AG04450 (cell line): ENCODE measurements around the gene PBXIP1. TPM values are rescaled to one million over a fixed set of nuclear protein-coding genes. Genes with fewer than 3 reads are reported as not detected.

Experiments used
- CTCF ChIA-PET: fragments of 300-600, 350-600 bp; formaldehyde crosslinking; extraction: SDS; loops from one replicate; lab custom pipeline; 2022; ENCODE audit warnings: antibody characterized with exemption, inconsistent platforms; lab: Charles Lee
- POLR2A ChIA-PET: fragments of 350-600 bp; formaldehyde crosslinking; extraction: SDS; loops from one replicate; lab custom pipeline; 2021; ENCODE audit warnings: antibody characterized with exemption, inconsistent platforms; lab: Yijun Ruan, JAX
- DNase-seq: peaks from one replicate; pipeline ENCODE4 v3.0.0-alpha.2; 2011; ENCODE audit warnings: low read depth, low spot score
- H3K27ac ChIP-seq: one replicate; pipeline ENCODE4 v1.5.1; 2012; ENCODE audit warnings: low read depth, low read length, control low read depth
- H3K27me3 ChIP-seq: one replicate; pipeline ENCODE4 v1.6.0; 2012; ENCODE audit warnings: low read length; ENCODE audit not compliant: control insufficient read depth, insufficient read depth
- H3K4me3 ChIP-seq: 2 replicates; pipeline ENCODE4 v1.5.1; 2011; ENCODE audit warnings: mild to moderate bottlenecking, low read depth, low read length, control low read depth
- H3K9me3 ChIP-seq: 2 replicates; pipeline ENCODE4 v1.5.1; 2012; ENCODE audit warnings: low read length; ENCODE audit not compliant: control insufficient read depth, insufficient read depth
- polyA plus RNA-seq: library from polyadenylated mRNA; depleted of rRNA; stranded (reverse); fragments of >200 nt; gene quantifications from 2 replicates; pipeline ENCODE4 v1.2.3, GENCODE V29; 2011
- TF ChIP-seq, protein P1 (sequence below): IDR thresholded peaks from 2 replicates; pipeline ENCODE4 v1.5.1; 2011; ENCODE audit warnings: low read depth, low read length, control low read depth, inconsistent platforms

PBXIP1 gene
- polyA plus RNA-seq, 1 experiment, result 72.2 TPM

DNA sequence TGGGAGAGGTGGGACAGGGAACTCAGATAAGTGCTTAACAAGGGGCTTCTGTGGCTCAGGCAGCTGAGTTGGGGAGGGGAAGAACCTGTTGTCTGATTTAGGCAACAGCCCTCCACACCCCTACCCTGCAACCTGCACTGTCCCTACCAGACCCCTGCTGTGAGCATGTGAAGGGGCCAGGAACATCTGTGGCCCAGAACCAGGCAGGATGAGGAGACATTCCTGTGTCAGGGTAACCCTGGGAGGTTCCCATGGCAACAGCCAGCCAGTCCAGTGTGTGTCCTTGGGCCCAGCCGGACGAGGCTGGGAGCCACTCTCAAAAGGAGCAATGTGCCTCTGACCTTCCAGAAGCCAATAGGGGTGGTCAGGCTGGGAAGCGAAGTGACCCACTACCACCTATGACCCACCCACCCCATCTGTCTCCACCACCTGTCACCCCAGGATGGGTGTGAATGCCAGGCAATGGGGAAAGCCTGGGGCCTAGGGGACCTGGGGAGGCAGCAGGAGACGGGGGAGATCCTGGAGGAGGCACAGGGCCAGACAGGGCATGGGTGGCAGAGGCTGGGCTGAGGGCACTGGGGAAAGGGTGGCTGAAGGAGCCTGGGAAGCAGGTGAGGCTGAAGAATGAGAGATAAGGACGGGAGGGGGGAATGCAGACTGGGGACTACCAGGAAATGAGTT is 14.4 kb downstream of the PBXIP1 start:
- POLR2A ChIA-PET, result interaction anchor here (0.6 to 1.1 kb wide), 3 partner anchors 29 to 317 kb away, joined by 3 to 5 read pairs (median 3); partner anchors contain the start of gene SHC1
- peaks cover 2% of the 10 kb centered on the region for H3K27me3 ChIP-seq
- H3K9me3 ChIP-seq, result no peaks in the 10 kb centered on the region
- TF ChIP-seq, protein P1, sequence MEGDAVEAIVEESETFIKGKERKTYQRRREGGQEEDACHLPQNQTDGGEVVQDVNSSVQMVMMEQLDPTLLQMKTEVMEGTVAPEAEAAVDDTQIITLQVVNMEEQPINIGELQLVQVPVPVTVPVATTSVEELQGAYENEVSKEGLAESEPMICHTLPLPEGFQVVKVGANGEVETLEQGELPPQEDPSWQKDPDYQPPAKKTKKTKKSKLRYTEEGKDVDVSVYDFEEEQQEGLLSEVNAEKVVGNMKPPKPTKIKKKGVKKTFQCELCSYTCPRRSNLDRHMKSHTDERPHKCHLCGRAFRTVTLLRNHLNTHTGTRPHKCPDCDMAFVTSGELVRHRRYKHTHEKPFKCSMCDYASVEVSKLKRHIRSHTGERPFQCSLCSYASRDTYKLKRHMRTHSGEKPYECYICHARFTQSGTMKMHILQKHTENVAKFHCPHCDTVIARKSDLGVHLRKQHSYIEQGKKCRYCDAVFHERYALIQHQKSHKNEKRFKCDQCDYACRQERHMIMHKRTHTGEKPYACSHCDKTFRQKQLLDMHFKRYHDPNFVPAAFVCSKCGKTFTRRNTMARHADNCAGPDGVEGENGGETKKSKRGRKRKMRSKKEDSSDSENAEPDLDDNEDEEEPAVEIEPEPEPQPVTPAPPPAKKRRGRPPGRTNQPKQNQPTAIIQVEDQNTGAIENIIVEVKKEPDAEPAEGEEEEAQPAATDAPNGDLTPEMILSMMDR, result no peak
- H3K4me3 ChIP-seq, result no peak overlapping the region
- no peak for DNase-seq
- CTCF ChIA-PET, result interaction anchor here (1.3 to 1.8 kb wide), 2 partner anchors 272 to 382 kb away, joined by 6 to 7 read pairs; no protein-coding TSS in a partner anchor
- H3K27ac ChIP-seq, result no peak overlapping the region

DNA sequence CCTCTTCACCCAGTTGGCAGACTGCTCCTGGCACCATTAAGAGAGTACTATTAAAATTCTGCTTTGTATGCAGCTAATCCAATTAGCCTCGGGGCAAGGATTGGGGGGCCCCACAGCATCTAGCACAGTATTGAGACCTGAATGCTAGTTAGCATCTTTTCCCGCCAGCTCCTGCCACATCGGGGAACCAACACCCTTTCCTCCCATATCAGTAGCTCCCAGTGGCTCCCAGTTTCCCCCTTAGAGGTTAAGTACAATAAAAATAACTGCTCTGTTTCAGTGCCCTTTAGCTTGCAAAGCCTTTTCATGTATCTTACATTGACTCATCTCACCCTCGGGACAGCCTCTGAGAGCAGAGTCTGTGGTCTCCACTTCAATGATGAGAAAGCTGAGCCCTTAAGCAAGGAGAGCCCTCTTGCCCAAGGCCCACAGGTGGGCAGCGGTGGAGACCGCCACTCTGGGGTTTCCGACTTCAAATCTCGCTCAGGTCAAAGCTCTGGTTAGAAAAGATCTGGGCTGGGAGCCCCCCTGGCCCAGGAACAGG is 15.2 kb downstream of the PBXIP1 start:
- POLR2A ChIA-PET, result interaction anchor here (0.6 to 1.1 kb wide), 3 partner anchors 30 to 317 kb away, joined by 3 to 5 read pairs (median 3); partner anchors contain the start of gene SHC1
- H3K4me3 ChIP-seq, result no peak overlapping the region
- peaks cover 2% of the 10 kb centered on the region for H3K27me3 ChIP-seq
- no peak for DNase-seq
- H3K9me3 ChIP-seq, result no peaks in the 10 kb centered on the region
- CTCF ChIA-PET, result interaction anchor here (1.2 to 1.8 kb wide), 3 partner anchors 58 to 381 kb away, joined by 4 to 7 read pairs (median 6); no protein-coding TSS in a partner anchor
- no peak overlapping the region for H3K27ac ChIP-seq
- TF ChIP-seq, protein P1, result no peak

DNA sequence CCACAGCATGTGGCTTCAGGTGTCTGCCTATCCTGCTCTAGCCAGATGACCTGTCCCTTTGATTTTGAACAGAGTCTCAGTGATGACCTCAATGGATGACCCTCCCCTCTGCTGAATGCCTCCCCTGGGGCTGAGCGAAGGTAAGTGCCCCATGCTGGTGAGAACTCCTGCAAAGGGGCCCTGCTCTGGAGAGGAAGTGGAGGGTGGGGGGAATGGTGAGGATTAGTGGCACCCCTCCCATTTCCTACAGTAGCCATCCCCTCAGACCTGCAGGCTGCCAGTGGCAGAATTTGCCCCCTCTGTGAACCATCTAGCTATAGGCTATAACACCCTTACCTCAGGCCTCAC is 15.7 kb downstream of the PBXIP1 start:
- no peak for DNase-seq
- Histone ChIP-seq H3K27ac (no peak overlapping the region), H3K9me3 (no peaks in the 10 kb centered on the region), H3K27me3 (peaks cover 2% of the 10 kb centered on the region), H3K4me3 (no peak overlapping the region)
- ChIA-PET CTCF (interaction anchor here (0.7 to 1.8 kb wide), 4 partner anchors 59 to 380 kb away, joined by 3 to 7 read pairs (median 5); no protein-coding TSS in a partner anchor), POLR2A (interaction anchor here (1.1 kb wide), 1 partner anchor 31 kb away, joined by 3 read pairs; the partner anchor contains the start of gene SHC1)
- TF ChIP-seq, protein P1, result no peak

DNA sequence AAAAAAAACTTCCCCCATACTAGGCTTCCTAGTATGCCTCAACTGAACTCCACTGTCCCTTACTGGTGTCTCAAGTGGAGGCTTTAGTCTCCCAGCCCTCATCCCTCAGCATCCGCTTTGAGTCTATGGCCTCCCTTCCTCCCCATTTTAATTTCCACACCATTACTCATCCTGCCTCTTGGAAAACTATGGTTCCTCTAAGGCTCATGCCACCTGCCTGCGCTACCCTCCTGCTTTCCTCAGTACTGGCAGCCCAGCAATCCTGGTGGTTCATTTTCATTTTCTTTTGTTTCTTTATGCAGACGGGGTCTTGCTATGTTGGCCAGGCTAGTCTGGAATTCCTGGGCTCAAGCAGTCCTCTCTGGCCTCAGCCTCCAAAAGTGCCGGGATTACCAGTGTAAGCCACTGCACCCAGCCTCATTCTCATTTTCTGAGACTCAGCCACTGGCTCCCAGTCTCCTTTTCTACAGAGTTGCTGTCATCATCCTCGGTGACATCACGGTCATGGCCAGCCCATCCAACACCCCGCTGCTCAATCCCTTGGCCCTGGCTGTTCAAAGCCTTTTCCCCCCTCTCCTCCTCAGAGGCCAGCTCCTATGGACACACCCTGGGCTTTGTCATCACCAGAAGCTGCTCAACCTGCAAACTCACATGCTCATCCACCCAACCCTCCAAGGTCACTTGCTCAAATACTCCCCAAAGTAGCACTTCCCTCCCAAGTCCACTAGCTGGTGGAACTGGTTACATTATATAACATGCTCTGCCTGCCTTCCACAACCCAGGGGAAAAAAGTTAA is 17.1 kb downstream of the PBXIP1 start:
- Histone ChIP-seq H3K4me3 (no peak overlapping the region), H3K27me3 (peaks cover 2% of the 10 kb centered on the region), H3K9me3 (no peaks in the 10 kb centered on the region), H3K27ac (no peak overlapping the region)
- no peak for DNase-seq
- TF ChIP-seq, protein P1, result no peak
- ChIA-PET POLR2A (no interaction called here), CTCF (interaction anchor here (1.2 to 1.5 kb wide), 2 partner anchors 147 to 379 kb away, joined by 3 to 6 read pairs; no protein-coding TSS in a partner anchor)
